OCI-LY3 (cell line): ENCODE measurements around the gene MED27.

ENCODE experiments used
- H2AFZ ChIP-seq: fragments of 200-600, 300-600 bp; shearing (Covaris generic); 2 replicates; pipeline ENCODE4 v1.6.0; 2014; ENCODE audit warnings: antibody characterized with exemption, low read depth, low read length
- H3K27ac ChIP-seq: fragments of 200-600, 300-600 bp; sonication (generic); 2 replicates; pipeline ENCODE4 v1.5.1; 2014; ENCODE audit warnings: mild to moderate bottlenecking, low read length, moderate library complexity, mixed read lengths
- H3K27me3 ChIP-seq: fragments of 200-600, 300-600 bp; sonication (generic); 2 replicates; pipeline ENCODE4 v1.6.1; 2014; ENCODE audit warnings: low read depth, low read length, mixed read lengths
- H3K36me3 ChIP-seq: fragments of 200-600, 300-600 bp; sonication (generic); replicated peaks from 2 replicates; pipeline ENCODE3; 2014; ENCODE audit warnings: low read depth, low read length, mixed read lengths
- H3K4me1 ChIP-seq: fragments of 300-600, 200-600 bp; sonication (generic); 2 replicates; pipeline ENCODE4 v1.6.1; 2014; ENCODE audit warnings: low read length, mixed read lengths
- H3K4me2 ChIP-seq: fragments of 200-600, 300-600 bp; sonication (generic); 2 replicates; pipeline ENCODE4 v1.6.1; 2014; ENCODE audit warnings: low read length, mixed read lengths
- H3K4me3 ChIP-seq: fragments of 300-600, 200-600 bp; sonication (generic); 2 replicates; pipeline ENCODE4 v1.5.1; 2014; ENCODE audit warnings: antibody characterized with exemption, mild to moderate bottlenecking, low read length, moderate library complexity
- H3K79me2 ChIP-seq: fragments of 300-600, 200-600 bp; shearing (Covaris generic); 2 replicates; pipeline ENCODE4 v1.6.1; 2014; ENCODE audit warnings: mild to moderate bottlenecking, low read length, mixed read lengths
- H3K9ac ChIP-seq: fragments of 300-600, 200-600 bp; shearing (Covaris generic); 2 replicates; pipeline ENCODE4 v1.6.0; 2014; ENCODE audit warnings: mild to moderate bottlenecking, low read length, moderate library complexity
- H3K9me3 ChIP-seq: fragments of 200-600, 300-600 bp; shearing (Covaris generic); 2 replicates; pipeline ENCODE4 v1.6.1; 2014; ENCODE audit warnings: low read length, mixed read lengths; ENCODE audit not compliant: insufficient read depth
- H4K20me1 ChIP-seq: fragments of 200-600, 300-600 bp; sonication (generic); 2 replicates; pipeline ENCODE4 v1.6.1; 2016; ENCODE audit warnings: low read length, mixed read lengths; ENCODE audit not compliant: insufficient read depth
- EZH2phosphoT487 ChIP-seq: fragments of 200-600 bp; shearing (Covaris generic); IDR thresholded peaks from 2 replicates; pipeline ENCODE4 v1.6.1; 2018; ENCODE audit warnings: antibody characterized with exemption, mixed run types, low read depth
- TF ChIP-seq, protein P1 (sequence below): fragments of 200-600, 300-600 bp; sonication (generic); IDR thresholded peaks from 2 replicates; pipeline ENCODE4 v1.5.1; 2014; ENCODE audit warnings: antibody characterized with exemption, low read length, low read depth

MED27 gene

DNA sequence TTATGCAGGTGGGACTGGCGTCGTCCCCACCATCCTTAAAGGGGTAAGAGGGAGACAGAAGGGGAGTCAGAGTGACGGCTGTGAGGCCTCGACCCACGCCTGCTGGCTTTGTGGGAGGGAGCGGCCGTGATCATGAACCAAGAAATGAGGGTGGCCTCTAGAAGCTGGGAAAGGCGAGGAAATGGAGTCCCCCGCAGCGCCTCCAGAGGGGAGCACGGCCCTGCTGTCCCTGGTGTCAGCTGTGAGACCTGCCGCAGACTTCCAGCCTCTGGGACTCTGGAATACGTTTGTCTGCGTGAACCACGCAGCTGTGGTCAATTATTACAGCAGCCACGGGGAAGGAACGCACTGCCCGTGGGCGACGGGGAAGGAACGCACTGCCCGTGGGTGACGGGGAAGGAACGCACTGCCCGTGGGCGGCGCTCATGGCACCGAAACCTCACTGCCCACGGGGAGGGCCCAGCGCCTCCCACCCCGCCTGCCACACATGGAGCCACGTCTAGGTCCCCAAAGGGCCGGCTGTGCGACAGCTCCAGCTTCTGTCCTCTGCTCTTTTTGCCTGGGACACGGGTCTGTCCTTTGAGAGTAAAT lies 231.0 kb downstream of the MED27 start:
- H3K9ac ChIP-seq, result no peak overlapping the region
- TF ChIP-seq, protein P1, sequence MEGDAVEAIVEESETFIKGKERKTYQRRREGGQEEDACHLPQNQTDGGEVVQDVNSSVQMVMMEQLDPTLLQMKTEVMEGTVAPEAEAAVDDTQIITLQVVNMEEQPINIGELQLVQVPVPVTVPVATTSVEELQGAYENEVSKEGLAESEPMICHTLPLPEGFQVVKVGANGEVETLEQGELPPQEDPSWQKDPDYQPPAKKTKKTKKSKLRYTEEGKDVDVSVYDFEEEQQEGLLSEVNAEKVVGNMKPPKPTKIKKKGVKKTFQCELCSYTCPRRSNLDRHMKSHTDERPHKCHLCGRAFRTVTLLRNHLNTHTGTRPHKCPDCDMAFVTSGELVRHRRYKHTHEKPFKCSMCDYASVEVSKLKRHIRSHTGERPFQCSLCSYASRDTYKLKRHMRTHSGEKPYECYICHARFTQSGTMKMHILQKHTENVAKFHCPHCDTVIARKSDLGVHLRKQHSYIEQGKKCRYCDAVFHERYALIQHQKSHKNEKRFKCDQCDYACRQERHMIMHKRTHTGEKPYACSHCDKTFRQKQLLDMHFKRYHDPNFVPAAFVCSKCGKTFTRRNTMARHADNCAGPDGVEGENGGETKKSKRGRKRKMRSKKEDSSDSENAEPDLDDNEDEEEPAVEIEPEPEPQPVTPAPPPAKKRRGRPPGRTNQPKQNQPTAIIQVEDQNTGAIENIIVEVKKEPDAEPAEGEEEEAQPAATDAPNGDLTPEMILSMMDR, result no peak
- TF ChIP-seq EZH2phosphoT487, result no peak
- H3K4me3 ChIP-seq, result no peak overlapping the region

DNA sequence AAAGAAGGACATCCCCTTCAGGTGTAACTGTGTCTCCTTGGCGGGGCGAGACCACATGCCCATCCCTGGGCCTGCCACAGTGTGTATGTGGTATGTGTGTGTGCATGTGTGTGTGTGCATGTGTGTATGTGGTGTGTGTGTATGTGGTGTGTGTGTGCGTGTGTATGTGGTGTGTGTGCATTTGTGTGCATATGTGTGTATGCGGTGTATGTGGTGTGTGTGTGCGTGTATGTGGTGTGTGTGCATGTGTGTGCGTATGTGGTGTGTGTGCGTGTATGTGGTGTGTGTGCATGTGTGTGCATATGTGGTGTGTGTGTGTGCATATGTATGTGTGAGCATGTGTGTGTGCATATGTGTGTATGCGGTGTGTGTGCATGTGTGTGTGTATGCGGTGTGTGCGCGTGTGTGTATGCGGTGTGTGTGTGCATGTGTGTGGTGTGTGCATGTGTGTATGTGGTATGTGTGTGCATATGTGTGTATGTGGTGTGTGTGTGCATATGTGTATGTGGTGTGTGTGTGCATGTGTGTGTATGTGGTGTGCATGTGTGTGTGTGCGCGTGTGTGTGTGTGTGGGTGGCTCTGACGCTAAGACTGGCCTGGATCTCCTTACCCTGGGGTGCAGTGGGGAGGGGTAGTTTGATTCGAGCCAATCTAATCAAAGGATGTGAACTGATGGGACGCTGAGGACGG lies 231.9 kb downstream of the MED27 start:
- H2AFZ ChIP-seq, result no peak overlapping the region
- no peak overlapping the region for H3K9ac ChIP-seq
- no peak for TF ChIP-seq EZH2phosphoT487
- TF ChIP-seq, protein P1, result no peak
- no peaks in the 10 kb centered on the region for H4K20me1 ChIP-seq
- H3K36me3 ChIP-seq, result no peaks in the 10 kb centered on the region
- H3K27ac ChIP-seq, result no peak overlapping the region
- H3K9me3 ChIP-seq, result no peaks in the 10 kb centered on the region
- H3K4me1 ChIP-seq, result no peaks in the 10 kb centered on the region
- H3K27me3 ChIP-seq, result no peaks in the 10 kb centered on the region
- no peak overlapping the region for H3K4me2 ChIP-seq
- no peaks in the 10 kb centered on the region for H3K79me2 ChIP-seq
- H3K4me3 ChIP-seq, result no peak overlapping the region

More for the DNA sequence above, 231.0 kb downstream of the MED27 start:
- no peak overlapping the region for H3K27ac ChIP-seq
- no peaks in the 10 kb centered on the region for H4K20me1 ChIP-seq
- H3K4me2 ChIP-seq, result no peak overlapping the region
- no peaks in the 10 kb centered on the region for H3K4me1 ChIP-seq
- H2AFZ ChIP-seq, result no peak overlapping the region
- no peaks in the 10 kb centered on the region for H3K36me3 ChIP-seq
- H3K9me3 ChIP-seq, result no peaks in the 10 kb centered on the region
- H3K79me2 ChIP-seq, result no peaks in the 10 kb centered on the region
- H3K27me3 ChIP-seq, result no peaks in the 10 kb centered on the region

DNA sequence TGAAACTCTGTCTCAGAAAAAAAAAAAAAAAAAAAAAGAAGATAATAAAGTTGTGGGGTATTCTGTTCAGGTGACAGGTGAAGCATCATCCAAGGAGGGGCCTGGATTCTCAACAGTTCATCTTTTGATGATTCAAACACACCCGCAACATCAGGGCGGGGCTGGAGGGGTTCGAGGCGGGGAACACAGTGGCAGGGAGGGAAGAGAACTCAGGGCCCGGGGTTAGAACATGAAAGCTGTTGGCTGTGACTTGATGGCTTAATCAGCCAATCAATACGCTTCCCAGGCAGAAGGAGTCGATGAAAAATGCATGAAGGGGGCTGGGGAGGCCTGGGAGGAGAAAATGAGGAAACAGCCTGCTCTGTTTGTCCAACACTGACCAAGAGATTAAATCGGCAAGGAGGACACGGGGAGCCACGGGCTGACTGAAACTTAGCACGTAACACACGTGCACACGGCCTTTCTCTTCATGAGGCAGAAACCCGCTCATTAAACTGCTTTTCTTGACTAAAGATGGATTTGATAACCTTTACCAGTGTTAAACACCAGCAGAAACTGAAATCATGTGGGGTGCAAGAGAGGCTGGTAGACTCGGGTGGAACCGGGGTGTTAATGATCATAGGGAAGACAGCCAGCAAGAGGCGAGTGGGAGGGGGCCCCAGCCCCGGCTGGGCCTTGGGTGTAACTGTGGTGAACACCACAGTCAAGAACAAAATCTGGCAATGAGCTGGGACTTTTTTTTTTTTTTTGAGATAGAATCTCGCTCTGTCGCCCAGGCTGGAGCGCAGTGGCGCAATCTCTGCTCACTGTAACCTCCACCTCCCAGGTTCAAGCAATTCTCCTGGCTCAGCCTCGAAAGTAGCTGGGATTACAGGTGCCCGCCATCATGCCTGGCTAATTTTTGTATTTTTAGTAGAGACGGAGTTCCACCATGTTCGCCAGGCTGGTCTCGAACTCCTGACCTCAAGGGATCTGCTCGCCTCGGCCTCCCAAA lies 234.1 kb downstream of the MED27 start:
- Histone ChIP-seq H3K4me1 (no peaks in the 10 kb centered on the region), H4K20me1 (no peaks in the 10 kb centered on the region), H3K79me2 (no peaks in the 10 kb centered on the region), H2AFZ (no peak overlapping the region), H3K4me2 (no peak overlapping the region), H3K36me3 (no peaks in the 10 kb centered on the region), H3K27ac (no peak overlapping the region), H3K27me3 (no peaks in the 10 kb centered on the region), H3K9me3 (no peaks in the 10 kb centered on the region), H3K4me3 (no peak overlapping the region), H3K9ac (no peak overlapping the region)
- no peak for TF ChIP-seq EZH2phosphoT487
- TF ChIP-seq, protein P1, result no peak

DNA sequence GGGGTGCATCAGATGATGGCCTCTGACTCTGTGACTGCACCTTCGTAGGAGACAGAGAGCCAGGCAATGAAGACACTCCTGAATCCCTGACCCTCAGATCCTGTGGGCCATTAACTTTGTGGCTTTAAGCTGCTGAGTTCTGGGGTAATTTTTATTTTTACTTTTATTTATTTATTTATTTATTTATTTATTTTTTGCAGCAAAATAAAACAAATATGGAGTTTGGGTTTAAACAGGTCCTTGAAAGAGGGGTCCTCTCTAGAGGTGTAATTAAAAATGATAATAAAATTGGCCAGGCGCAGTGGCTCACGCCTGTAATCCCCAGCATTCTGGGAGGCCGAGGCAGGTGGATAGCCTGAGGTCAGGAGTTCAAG lies 234.9 kb downstream of the MED27 start:
- H3K4me2 ChIP-seq, result no peak overlapping the region
- H3K27me3 ChIP-seq, result no peaks in the 10 kb centered on the region
- H3K79me2 ChIP-seq, result no peaks in the 10 kb centered on the region
- no peaks in the 10 kb centered on the region for H4K20me1 ChIP-seq
- H3K27ac ChIP-seq, result no peak overlapping the region
- H2AFZ ChIP-seq, result no peak overlapping the region
- H3K4me3 ChIP-seq, result no peak overlapping the region
- no peaks in the 10 kb centered on the region for H3K9me3 ChIP-seq
- TF ChIP-seq EZH2phosphoT487, result no peak
- TF ChIP-seq, protein P1, result no peak
- no peaks in the 10 kb centered on the region for H3K4me1 ChIP-seq
- H3K36me3 ChIP-seq, result no peaks in the 10 kb centered on the region
- H3K9ac ChIP-seq, result no peak overlapping the region
